ENCODE data around the gene ARHGAP21.

DNA sequence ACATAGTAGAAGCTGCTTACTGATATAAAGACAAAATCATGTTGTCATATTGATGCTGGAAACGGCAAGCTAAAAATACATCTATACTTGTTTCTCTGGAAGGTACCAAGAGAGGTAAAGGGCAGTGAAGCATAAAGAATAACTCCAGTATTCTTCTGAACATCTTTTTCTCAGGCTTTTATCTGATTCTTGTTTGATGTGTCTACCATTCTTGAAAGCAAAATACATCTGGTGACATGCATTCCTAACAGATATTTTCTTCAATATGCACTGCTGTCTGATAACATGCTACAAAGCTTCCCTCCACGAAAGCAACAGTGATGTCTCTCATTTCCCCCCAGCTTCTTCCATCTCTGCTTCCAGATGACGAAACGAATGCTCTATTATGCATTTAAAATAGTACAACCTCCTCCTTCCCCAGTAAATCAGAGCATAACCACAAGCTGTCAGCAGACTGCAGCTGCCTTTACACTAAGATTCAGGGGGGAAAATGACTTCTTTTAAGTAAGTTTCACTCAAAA lies 100.8 kb downstream of the ARHGAP21 start:
- TF ChIP-seq, protein P1, sequence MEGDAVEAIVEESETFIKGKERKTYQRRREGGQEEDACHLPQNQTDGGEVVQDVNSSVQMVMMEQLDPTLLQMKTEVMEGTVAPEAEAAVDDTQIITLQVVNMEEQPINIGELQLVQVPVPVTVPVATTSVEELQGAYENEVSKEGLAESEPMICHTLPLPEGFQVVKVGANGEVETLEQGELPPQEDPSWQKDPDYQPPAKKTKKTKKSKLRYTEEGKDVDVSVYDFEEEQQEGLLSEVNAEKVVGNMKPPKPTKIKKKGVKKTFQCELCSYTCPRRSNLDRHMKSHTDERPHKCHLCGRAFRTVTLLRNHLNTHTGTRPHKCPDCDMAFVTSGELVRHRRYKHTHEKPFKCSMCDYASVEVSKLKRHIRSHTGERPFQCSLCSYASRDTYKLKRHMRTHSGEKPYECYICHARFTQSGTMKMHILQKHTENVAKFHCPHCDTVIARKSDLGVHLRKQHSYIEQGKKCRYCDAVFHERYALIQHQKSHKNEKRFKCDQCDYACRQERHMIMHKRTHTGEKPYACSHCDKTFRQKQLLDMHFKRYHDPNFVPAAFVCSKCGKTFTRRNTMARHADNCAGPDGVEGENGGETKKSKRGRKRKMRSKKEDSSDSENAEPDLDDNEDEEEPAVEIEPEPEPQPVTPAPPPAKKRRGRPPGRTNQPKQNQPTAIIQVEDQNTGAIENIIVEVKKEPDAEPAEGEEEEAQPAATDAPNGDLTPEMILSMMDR (IDR thresholded peaks at IDR 0.05) = no peak
- no peak for TF ChIP-seq POLR2A (IDR thresholded peaks at IDR 0.05)

Measured in testis (tissue), 2 donors.